PC-3 (cell line): ENCODE data around the gene LIMS1. TPM values are rescaled to one million over a fixed set of nuclear protein-coding genes. Genes with fewer than 3 reads are reported as not detected.
"Not testable (repeated sequence)": the region's sequence is repeated elsewhere in the genome, so short reads cannot be mapped to it uniquely, and the experiment has no call there.

Experiments used
- ATAC-seq: fragments of 200-7000 bp; cut with Tn5 transposase; 2 replicates; pipeline ENCODE4 v1.9.1; 2020; ENCODE audit warnings: mild to moderate bottlenecking, moderate library complexity
- BruUV-seq: library from RNA; stranded (reverse); fragments of 400-500 nt; replicated peaks from 2 replicates; lab custom pipeline; 2021; lab: Mats Ljungman, UMichigan
- CTCF ChIA-PET: fragments of 300-600 bp; sonication (Branson Sonifier 250); formaldehyde crosslinking; loops from one replicate; lab custom pipeline; 2022; ENCODE audit warnings: antibody characterized with exemption; lab: Charles Lee
- POLR2A ChIA-PET: fragments of 300-600 bp; sonication (Branson Sonifier 250); formaldehyde crosslinking; loops from one replicate; lab custom pipeline; 2022; ENCODE audit warnings: antibody characterized with exemption; ENCODE audit not compliant: unreplicated experiment; lab: Charles Lee
- DNase-seq: peaks from one replicate; pipeline ENCODE4 v3.0.0-alpha.2; 2015
- H2AFZ ChIP-seq: fragments of 300-600 bp; sonication (generic); 2 replicates; pipeline ENCODE4 v1.6.0; 2016; ENCODE audit warnings: antibody characterized with exemption, low read length
- H3F3A ChIP-seq: fragments of 300-600 bp; sonication (generic); one replicate; pipeline ENCODE4 v1.6.0; 2017; ENCODE audit warnings: antibody characterized with exemption, low read length, control low read depth, mild to moderate bottlenecking; ENCODE audit not compliant: unreplicated experiment
- H3K27ac ChIP-seq: fragments of 300-600 bp; sonication (generic); 2 replicates; pipeline ENCODE4 v1.5.1; 2016; ENCODE audit warnings: mild to moderate bottlenecking, low read length
- H3K27me3 ChIP-seq: fragments of 300-600 bp; sonication (generic); 2 replicates; pipeline ENCODE4 v1.6.1; 2016; ENCODE audit warnings: low read length, mixed read lengths
- H3K36me3 ChIP-seq: fragments of 300-600 bp; sonication (generic); 2 replicates; pipeline ENCODE4 v1.6.1; 2016; ENCODE audit warnings: low read depth, mixed run types, low read length, mixed read lengths
- H3K4me1 ChIP-seq: fragments of 300-600 bp; sonication (generic); 2 replicates; pipeline ENCODE4 v1.5.1; 2016; ENCODE audit warnings: low read length; ENCODE audit not compliant: insufficient read depth
- H3K4me2 ChIP-seq: fragments of 300-600 bp; sonication (generic); 2 replicates; pipeline ENCODE4 v1.6.0; 2016; ENCODE audit warnings: low read length
- H3K4me3 ChIP-seq: fragments of 300-600 bp; sonication (generic); 2 replicates; pipeline ENCODE4 v1.5.1; 2016; ENCODE audit warnings: mild to moderate bottlenecking, low read length, mixed read lengths
- H3K79me2 ChIP-seq: fragments of 300-600 bp; sonication (generic); 2 replicates; pipeline ENCODE4 v1.6.1; 2017; ENCODE audit warnings: low read length, mixed read lengths
- H3K9ac ChIP-seq: fragments of 300-600 bp; sonication (generic); 2 replicates; pipeline ENCODE4 v1.6.0; 2016; ENCODE audit warnings: mild to moderate bottlenecking, low read length
- H3K9me2 ChIP-seq: fragments of 300-600 bp; sonication (generic); replicated peaks from 2 replicates; pipeline ENCODE4 v1.6.1; 2016; ENCODE audit warnings: mixed run types, low read length, mixed read lengths
- H3K9me3 ChIP-seq: fragments of 300-600 bp; sonication (generic); 2 replicates; pipeline ENCODE4 v1.6.1; 2016; ENCODE audit warnings: low read length, mixed read lengths
- H4K20me1 ChIP-seq: fragments of 300-600 bp; sonication (generic); 2 replicates; pipeline ENCODE4 v1.6.1; 2016; ENCODE audit warnings: low read length, mixed read lengths
- EZH2 ChIP-seq: fragments of 300-600 bp; sonication (generic); IDR thresholded peaks from one replicate; pipeline ENCODE4 v1.6.1; 2017; ENCODE audit warnings: antibody characterized with exemption, mild to moderate bottlenecking, low read length; ENCODE audit not compliant: unreplicated experiment
- EZH2phosphoT487 ChIP-seq: fragments of 300-600 bp; sonication (generic); IDR thresholded peaks from 2 replicates; pipeline ENCODE4 v1.6.1; 2018; ENCODE audit warnings: mild to moderate bottlenecking, antibody characterized with exemption, low read length, borderline replicate concordance
- intact Hi-C: fragments of 100-400 bp; cut with micrococcal nuclease; formaldehyde crosslinking; loops from 2 replicates; pipeline ENCODE4 v1.9.0; 2023
- total RNA-seq: library from RNA; depleted of rRNA; stranded (reverse); fragments of >200 nt; gene quantifications from 2 replicates; pipeline ENCODE4 v1.2.3, GENCODE V29; 2014
- TF ChIP-seq, protein P1 (sequence below): fragments of 300-600 bp; sonication (generic); conservative IDR thresholded peaks from 2 replicates; pipeline ENCODE4 v1.5.1; 2017; ENCODE audit warnings: antibody characterized with exemption, low read depth, mild to moderate bottlenecking, low read length

The LIMS1 gene
- total RNA-seq, 1 experiment from 2014 or later: 58.9 TPM

DNA sequence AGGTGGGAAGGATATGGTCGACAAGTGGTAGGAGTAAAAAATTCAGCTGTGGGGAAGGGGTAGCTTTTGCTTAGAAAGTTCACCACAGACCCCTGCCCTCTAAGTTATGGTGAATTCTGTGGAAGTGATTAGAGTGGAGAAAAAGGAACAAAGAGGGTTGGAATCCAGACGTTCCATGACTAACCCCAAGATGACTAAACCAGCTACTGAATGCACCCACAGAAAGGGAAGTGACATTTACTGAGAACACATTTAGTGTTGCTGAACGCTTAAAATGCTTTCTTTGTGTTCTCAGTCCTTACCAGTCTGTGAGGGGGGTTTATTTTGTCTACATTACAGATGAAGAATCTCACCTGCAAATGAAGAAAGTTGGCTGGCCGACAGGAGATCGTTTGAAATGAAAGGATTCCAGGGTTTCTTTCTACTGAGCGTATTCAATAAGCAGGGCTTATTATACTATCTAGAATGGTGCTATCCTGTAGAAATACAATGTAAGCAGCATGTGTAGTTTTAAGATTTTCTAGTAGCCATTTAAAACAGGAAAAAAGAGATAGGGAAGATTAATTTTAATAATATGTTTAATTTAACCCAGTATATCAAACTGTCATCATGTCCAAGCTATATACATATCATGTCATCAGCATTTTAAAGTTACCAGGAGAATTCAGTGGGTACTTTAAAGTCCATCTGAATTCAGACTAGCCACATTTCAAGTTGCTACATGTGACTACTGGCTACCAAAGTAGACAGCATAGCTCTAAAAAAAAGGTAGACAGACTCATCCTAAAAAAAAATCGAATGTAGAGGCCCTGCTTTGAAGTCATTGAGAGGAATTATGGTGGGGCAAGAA, 60.1 kb downstream of the LIMS1 start:
- Histone ChIP-seq H3K9ac (peak overlapping the region; percentile 31), H3K27ac (peak overlapping the region; percentile 85), H3K79me2 (peaks cover 50% of the 10 kb centered on the region), H4K20me1 (no peaks in the 10 kb centered on the region), H3K27me3 (no peaks in the 10 kb centered on the region), H3K36me3 (no peaks in the 10 kb centered on the region), H3K4me2 (peak overlapping the region; percentile 75), H3K9me3 (no peaks in the 10 kb centered on the region), H3K9me2 (no peaks in the 10 kb centered on the region), H3K4me3 (peak overlapping the region; percentile 36; the same call in 1 of the 2 replicates), H2AFZ (no peak overlapping the region), H3F3A (peaks cover 23% of the 10 kb centered on the region), H3K4me1 (peaks cover 41% of the 10 kb centered on the region)
- intact Hi-C loops: loop anchor here (2.0 kb wide), 1 partner anchor 22 kb away; no protein-coding TSS in a partner anchor
- peak; percentile 89 for DNase-seq
- BruUV-seq: TSS peak; percentile 69
- ChIA-PET CTCF (interaction anchor here (0.6 to 1.3 kb wide), 4 partner anchors 10 to 54 kb away, joined by 3 to 6 read pairs (median 3); no protein-coding TSS in a partner anchor), POLR2A (no interaction called here)
- TF ChIP-seq EZH2 (no peak), EZH2phosphoT487 (no peak)
- TF ChIP-seq, protein P1, sequence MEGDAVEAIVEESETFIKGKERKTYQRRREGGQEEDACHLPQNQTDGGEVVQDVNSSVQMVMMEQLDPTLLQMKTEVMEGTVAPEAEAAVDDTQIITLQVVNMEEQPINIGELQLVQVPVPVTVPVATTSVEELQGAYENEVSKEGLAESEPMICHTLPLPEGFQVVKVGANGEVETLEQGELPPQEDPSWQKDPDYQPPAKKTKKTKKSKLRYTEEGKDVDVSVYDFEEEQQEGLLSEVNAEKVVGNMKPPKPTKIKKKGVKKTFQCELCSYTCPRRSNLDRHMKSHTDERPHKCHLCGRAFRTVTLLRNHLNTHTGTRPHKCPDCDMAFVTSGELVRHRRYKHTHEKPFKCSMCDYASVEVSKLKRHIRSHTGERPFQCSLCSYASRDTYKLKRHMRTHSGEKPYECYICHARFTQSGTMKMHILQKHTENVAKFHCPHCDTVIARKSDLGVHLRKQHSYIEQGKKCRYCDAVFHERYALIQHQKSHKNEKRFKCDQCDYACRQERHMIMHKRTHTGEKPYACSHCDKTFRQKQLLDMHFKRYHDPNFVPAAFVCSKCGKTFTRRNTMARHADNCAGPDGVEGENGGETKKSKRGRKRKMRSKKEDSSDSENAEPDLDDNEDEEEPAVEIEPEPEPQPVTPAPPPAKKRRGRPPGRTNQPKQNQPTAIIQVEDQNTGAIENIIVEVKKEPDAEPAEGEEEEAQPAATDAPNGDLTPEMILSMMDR: no peak
- ATAC-seq: peak; percentile 84

DNA sequence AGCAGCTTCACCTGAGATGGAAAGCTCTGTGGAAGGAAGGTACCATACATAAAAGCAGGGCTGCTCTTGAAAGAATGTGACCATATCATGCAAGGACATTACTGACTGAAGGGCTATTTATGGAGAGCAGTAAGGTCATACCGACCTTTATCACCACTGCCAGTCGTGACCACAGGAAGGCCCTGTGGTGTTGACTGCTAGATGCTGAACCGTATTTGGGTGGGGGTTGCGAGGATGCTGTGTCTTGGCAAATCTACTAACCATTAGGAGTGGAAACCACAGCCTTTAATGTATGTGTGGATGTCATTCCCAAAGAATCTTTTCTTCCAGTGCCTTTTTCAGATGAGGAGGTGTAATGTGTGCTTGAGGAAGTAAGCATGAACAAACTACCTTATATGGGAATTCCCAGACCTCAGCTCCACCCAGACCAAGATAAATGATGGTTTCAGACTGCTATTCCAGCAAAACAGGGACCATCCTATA, 60.8 kb downstream of the LIMS1 start:
- H3K27me3 ChIP-seq: no peaks in the 10 kb centered on the region
- H3K4me2 ChIP-seq: peak overlapping the region; percentile 75
- H3K9ac ChIP-seq: peak overlapping the region; percentile 14
- no peaks in the 10 kb centered on the region for H3K9me2 ChIP-seq
- peak; percentile 89 for DNase-seq
- H3K36me3 ChIP-seq: no peaks in the 10 kb centered on the region
- POLR2A ChIA-PET: no interaction called here
- H4K20me1 ChIP-seq: no peaks in the 10 kb centered on the region
- CTCF ChIA-PET: no interaction called here
- peak overlapping the region; percentile 85 for H3K27ac ChIP-seq
- BruUV-seq: no TSS peak
- peaks cover 41% of the 10 kb centered on the region for H3K4me1 ChIP-seq
- peak overlapping the region; percentile 36; the same call in 1 of the 2 replicates for H3K4me3 ChIP-seq
- no peak for TF ChIP-seq EZH2
- no peaks in the 10 kb centered on the region for H3K9me3 ChIP-seq
- H3F3A ChIP-seq: peaks cover 23% of the 10 kb centered on the region
- peak; percentile 51 for ATAC-seq
- intact Hi-C loops: loop anchor here (2.0 kb wide), 1 partner anchor 22 kb away; no protein-coding TSS in a partner anchor
- peaks cover 44% of the 10 kb centered on the region for H3K79me2 ChIP-seq
- no peak overlapping the region for H2AFZ ChIP-seq

DNA sequence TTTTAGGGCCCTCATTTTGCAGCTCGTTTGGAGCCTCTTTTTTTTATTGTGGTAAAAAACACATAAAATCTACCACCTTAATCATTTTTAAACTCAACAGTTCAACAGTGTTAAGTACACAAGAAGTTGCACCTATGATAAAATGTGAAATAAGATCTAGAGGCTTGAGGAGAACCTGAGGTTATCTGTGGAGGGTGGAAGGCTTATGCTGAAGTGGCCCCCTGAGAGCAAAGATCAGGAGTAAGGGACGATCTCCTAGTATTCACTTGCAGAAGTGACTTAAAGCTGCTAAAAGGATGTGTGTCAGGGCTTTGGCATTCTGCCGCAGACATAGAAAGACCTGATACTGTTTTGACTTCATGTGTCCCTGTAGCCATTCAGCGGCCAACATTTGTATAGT, 61.5 kb downstream of the LIMS1 start:
- ATAC-seq: 0 out of 2 replicates have a peak, but pooled peaks have one; percentile 8
- H3K9me2 ChIP-seq, BruUV-seq, H3K36me3 ChIP-seq, CTCF ChIA-PET, H2AFZ ChIP-seq, H4K20me1 ChIP-seq, H3K9me3 ChIP-seq, H3K27me3 ChIP-seq, POLR2A ChIA-PET, H3K4me3 ChIP-seq, DNase-seq: not testable (repeated sequence)
- Histone ChIP-seq H3K4me2 (peak overlapping the region; percentile 75), H3K79me2 (peaks cover 40% of the 10 kb centered on the region), H3K9ac (0 out of 2 replicates have a peak overlapping the region, but pooled peaks have one; percentile 8), H3K4me1 (peaks cover 41% of the 10 kb centered on the region), H3F3A (peaks cover 23% of the 10 kb centered on the region), H3K27ac (peak overlapping the region; percentile 85)
- intact Hi-C loops: loop anchor here (2.0 kb wide), 1 partner anchor 21 kb away; no protein-coding TSS in a partner anchor
